ENCODE data around the gene SLC9A5. TPM values are rescaled to one million over a fixed set of nuclear protein-coding genes. Genes with fewer than 3 reads are reported as not detected.

The SLC9A5 gene
- total RNA-seq, 1 donor from 2014 or later = 4.4 TPM

DNA sequence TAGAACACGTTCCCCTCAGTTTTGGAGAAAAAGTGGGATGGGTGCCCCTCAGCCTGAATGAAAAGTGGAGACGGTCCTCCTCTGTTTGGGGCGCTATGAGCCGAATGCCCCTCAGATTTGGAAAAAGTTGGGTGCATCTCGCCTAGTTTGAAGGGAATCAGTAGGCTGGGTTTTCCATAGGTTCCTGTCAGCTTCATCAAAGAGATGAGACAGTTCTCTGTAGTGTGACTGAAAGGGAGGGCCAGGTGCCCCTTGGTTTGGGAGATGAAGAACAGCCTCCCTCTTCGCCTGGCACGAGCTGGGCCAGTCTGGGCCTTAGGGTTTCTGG lies 742 bp upstream of the SLC9A5 start:
- no peaks in the 10 kb centered on the region for H3K36me3 Mint-ChIP-seq (ENCODE audit: low read depth)
- H3K27ac Mint-ChIP-seq (ENCODE audit: unreplicated experiment) = no peak overlapping the region
- peaks cover 38% of the 10 kb centered on the region for H3K27me3 Mint-ChIP-seq (ENCODE audit: low read depth)
- TF ChIP-seq, protein P1, sequence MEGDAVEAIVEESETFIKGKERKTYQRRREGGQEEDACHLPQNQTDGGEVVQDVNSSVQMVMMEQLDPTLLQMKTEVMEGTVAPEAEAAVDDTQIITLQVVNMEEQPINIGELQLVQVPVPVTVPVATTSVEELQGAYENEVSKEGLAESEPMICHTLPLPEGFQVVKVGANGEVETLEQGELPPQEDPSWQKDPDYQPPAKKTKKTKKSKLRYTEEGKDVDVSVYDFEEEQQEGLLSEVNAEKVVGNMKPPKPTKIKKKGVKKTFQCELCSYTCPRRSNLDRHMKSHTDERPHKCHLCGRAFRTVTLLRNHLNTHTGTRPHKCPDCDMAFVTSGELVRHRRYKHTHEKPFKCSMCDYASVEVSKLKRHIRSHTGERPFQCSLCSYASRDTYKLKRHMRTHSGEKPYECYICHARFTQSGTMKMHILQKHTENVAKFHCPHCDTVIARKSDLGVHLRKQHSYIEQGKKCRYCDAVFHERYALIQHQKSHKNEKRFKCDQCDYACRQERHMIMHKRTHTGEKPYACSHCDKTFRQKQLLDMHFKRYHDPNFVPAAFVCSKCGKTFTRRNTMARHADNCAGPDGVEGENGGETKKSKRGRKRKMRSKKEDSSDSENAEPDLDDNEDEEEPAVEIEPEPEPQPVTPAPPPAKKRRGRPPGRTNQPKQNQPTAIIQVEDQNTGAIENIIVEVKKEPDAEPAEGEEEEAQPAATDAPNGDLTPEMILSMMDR (conservative IDR thresholded peaks at IDR 0.05) = no peak
- no peak for DNase-seq (ENCODE audit: low read depth, low spot score)
- no peaks in the 10 kb centered on the region for H3K9me3 Mint-ChIP-seq
- peaks cover 34% of the 10 kb centered on the region for H3K4me1 Mint-ChIP-seq
- H3K4me3 Mint-ChIP-seq = peak overlapping the region; percentile 85

DNA sequence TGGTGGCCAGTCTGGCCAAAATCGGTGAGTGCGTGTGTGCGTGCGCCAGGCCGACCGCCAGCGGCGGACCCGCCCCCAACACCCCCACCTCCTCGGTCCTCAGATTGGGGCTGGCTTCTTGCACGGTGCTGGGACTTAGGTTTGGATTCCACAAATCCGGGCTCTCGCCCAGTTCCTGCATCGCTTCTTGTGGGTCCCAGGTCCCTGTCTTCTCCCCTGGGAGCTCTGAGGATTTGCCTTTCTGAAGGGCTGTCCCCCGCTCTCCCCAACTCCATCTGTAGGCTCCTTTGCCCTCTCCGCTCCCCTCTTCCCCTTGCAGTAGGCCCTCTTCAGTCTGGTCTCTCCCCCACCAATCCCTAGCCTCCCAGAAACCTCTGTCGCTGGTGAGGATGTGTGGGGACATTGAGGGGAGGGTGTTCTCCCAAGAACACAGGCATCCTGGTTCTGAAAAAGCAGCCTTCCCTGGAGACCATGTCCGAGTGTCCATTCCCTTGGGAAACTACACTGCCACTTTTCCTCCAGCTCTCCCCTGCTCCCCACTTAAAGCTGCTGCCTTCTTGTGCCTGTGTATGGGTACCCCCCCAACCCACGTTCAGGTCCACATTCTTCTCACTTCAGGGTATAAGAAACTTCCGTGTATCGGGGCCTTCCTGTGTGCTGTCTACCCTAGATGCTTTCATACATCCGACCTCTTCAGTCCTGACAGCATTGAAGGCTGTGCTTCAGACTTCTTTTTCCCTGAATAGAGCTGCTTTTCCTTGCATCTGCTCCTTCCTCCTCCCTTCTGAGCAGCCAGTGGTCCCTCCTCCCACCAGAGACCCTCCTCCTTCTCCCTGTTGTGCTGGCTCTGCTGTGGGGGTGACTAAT lies 632 bp downstream of the SLC9A5 start:
- peak overlapping the region; percentile 90 for H3K4me3 Mint-ChIP-seq
- peaks cover 34% of the 10 kb centered on the region for H3K4me1 Mint-ChIP-seq
- no peaks in the 10 kb centered on the region for H3K9me3 Mint-ChIP-seq
- no peak for DNase-seq (ENCODE audit: low read depth, low spot score)
- TF ChIP-seq, protein P1 (conservative IDR thresholded peaks at IDR 0.05) = no peak
- H3K27ac Mint-ChIP-seq (ENCODE audit: unreplicated experiment) = no peak overlapping the region
- H3K36me3 Mint-ChIP-seq (ENCODE audit: low read depth) = no peaks in the 10 kb centered on the region
- peaks cover 38% of the 10 kb centered on the region for H3K27me3 Mint-ChIP-seq (ENCODE audit: low read depth)

DNA sequence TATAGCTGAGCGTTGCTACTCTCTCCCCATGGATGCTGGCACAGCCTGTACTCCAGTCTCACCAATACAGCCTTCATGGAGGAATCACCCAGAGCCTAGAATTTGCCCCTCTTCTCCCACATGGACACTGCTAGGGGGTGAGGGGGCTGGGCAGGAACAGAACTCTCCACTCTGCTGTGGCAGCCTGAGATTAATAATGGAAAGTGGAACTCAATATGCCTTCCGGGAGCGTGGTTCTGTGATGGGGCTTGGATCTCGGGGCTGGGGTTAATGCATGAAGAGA lies 1.2 kb downstream of the SLC9A5 start:
- Mint-ChIP-seq H3K4me3 (peak overlapping the region; percentile 90), H3K4me1 (peaks cover 31% of the 10 kb centered on the region), H3K27me3 (ENCODE audit: low read depth) (peaks cover 38% of the 10 kb centered on the region), H3K9me3 (no peaks in the 10 kb centered on the region), H3K36me3 (ENCODE audit: low read depth) (no peaks in the 10 kb centered on the region), H3K27ac (ENCODE audit: unreplicated experiment) (no peak overlapping the region)
- TF ChIP-seq, protein P1 (conservative IDR thresholded peaks at IDR 0.05) = no peak
- no peak for DNase-seq (ENCODE audit: low read depth, low spot score)

DNA sequence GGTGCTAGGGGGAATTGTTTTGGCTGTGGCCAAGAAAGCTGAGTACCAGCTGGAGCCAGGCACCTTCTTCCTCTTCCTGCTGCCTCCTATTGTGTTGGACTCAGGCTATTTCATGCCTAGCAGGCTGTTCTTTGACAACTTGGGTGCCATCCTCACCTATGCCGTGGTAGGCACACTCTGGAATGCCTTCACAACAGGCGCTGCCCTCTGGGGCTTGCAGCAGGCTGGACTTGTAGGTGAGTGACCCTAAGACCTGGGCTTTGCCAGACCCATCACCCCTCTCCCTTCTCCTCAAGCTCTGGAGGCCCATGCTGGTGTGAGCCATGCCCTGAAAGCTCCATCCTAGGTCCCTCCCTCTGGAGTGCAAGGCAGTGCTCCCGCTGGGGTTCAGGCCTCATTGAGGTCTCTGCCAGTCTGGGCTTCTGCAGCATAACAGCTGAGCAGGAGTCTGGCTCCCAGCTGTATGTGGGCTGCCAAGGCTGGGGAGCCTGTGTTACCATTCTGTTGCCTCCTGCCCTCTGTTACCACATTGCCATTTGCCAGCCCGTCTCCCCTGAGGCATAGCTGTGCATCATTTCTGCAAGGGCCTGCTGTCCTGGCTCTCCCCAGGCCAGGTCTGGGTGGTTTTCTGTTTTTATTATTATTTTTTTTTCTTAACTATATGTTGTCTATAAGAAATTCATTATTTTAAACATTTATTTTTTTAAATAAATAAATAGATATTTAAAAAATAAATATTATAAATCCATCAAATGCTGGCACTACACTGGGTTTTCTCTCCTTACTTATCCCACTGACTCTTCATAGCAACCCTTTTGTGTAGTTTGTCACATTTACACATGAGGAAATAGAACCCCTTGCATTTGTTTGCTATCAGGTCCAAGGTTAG lies 4.1 kb downstream of the SLC9A5 start:
- no peak for DNase-seq (ENCODE audit: low read depth, low spot score)
- no peak overlapping the region for H3K27ac Mint-ChIP-seq (ENCODE audit: unreplicated experiment)
- TF ChIP-seq, protein P1 (conservative IDR thresholded peaks at IDR 0.05) = no peak
- H3K9me3 Mint-ChIP-seq = no peaks in the 10 kb centered on the region
- peaks cover 33% of the 10 kb centered on the region for H3K27me3 Mint-ChIP-seq (ENCODE audit: low read depth)
- peaks cover 17% of the 10 kb centered on the region for H3K4me1 Mint-ChIP-seq
- no peaks in the 10 kb centered on the region for H3K36me3 Mint-ChIP-seq (ENCODE audit: low read depth)
- peak overlapping the region; percentile 58 for H3K4me3 Mint-ChIP-seq

DNA sequence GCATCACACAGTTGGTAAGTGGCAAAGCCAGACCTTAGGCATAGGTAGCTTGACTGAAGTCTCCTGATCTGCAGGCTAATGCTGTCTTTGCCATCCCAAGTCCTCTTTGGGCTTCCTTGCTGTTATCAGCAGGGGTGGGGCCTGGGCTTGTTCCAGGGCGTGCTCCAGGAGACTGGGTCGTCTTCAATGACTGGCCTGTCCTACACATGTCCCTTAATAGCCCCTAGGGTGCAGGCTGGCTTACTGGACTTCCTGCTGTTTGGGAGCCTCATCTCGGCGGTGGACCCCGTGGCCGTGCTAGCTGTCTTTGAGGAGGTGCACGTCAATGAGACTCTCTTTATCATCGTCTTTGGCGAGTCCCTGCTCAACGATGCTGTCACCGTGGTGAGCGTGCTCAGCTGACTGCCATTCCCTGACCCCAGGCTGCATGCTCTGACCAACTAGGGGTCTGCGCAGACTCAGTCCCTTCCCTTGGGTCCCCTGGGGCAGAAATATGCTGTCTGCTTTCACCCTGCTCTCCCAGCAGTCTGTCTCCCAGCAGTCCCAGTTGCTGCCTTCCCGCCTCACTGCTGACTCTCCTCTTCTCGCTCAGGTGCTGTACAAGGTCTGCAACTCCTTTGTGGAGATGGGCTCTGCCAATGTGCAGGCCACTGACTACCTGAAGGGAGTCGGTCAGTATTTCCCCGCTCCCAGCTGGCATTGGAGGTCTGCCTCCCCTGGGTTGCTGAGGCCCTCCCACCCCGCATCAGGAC lies 6.2 kb downstream of the SLC9A5 start:
- Mint-ChIP-seq H3K9me3 (no peaks in the 10 kb centered on the region), H3K4me3 (peak overlapping the region; percentile 38), H3K27ac (ENCODE audit: unreplicated experiment) (no peak overlapping the region), H3K27me3 (ENCODE audit: low read depth) (peaks cover 14% of the 10 kb centered on the region), H3K36me3 (ENCODE audit: low read depth) (no peaks in the 10 kb centered on the region), H3K4me1 (peaks cover 4% of the 10 kb centered on the region)
- TF ChIP-seq, protein P1 (conservative IDR thresholded peaks at IDR 0.05) = no peak
- no peak for DNase-seq (ENCODE audit: low read depth, low spot score)
